ENCODE data around the gene EFCAB3.
A peak's percentile ranks its signal among the peaks of the same experiment; 100 is the strongest.
"Not testable (repeated sequence)": the region's sequence is repeated elsewhere in the genome, so short reads cannot be mapped to it uniquely, and the experiment has no call there.

The EFCAB3 gene

GRCh38 chr17:62441181-62441580 is 60.8 kb downstream of the EFCAB3 start:
- H3K27me3 Mint-ChIP-seq; ATAC-seq (ENCODE audit: low read depth); H3K9me3 Mint-ChIP-seq; H3K4me1 Mint-ChIP-seq; H3K27ac Mint-ChIP-seq; DNase-seq (ENCODE audit: low spot score in 2 of 2); H3K4me3 Mint-ChIP-seq: not testable (repeated sequence)
- peaks cover 11% of the 10 kb centered on the region for H3K36me3 Mint-ChIP-seq

GRCh38 chr17:62444063-62444462 is 63.7 kb downstream of the EFCAB3 start:
- no peaks in the 10 kb centered on the region for H3K4me1 Mint-ChIP-seq
- H3K9me3 Mint-ChIP-seq, result no peaks in the 10 kb centered on the region
- no peaks in the 10 kb centered on the region for H3K27me3 Mint-ChIP-seq
- peaks cover 21% of the 10 kb centered on the region for H3K36me3 Mint-ChIP-seq
- ATAC-seq (ENCODE audit: low read depth), result no peak
- DNase-seq (ENCODE audit: low spot score in 2 of 2), result no peak
- no peak overlapping the region for H3K27ac Mint-ChIP-seq
- H3K4me3 Mint-ChIP-seq, result no peak overlapping the region

DNA sequence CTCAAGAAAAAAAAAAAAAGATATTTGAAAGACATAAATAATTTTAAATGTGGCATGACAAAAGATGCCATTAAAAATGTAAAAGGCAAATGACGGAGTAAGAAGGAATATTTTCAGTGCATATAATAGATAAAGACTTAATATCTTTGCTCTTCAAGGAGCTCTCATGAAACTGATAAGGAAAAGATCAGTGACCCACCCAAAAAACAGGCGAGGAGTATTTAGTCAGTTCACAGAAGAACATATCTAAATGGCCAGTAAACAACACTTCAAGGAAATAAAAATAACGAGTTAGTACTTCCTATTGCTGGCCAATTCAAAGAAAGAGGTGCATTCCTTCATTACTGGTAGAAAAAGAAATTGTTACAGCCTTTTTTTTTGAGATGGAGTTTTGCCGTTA is 65.4 kb downstream of the EFCAB3 start:
- peaks cover 19% of the 10 kb centered on the region for H3K36me3 Mint-ChIP-seq
- not testable (repeated sequence) for H3K4me1 Mint-ChIP-seq, H3K27ac Mint-ChIP-seq

DNA sequence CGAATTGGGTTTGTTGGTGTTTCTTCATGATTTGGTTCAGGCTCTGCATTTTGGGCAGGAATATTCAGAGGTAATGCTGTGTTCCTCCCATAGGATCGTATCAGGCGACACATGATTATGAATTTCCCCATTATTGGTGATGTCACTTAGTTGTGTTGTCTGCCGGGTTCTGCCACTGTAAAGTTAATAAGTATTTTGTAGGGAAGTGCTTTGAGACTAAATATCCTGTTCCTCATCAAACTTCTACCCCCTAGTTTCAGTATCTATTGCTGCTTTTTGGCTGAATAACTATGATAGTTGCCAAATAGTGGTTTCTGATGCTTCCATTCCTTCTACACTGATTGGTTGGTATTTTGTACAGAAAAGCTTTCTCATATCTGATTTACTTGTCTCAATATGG is 71.8 kb downstream of the EFCAB3 start:
- H3K4me3 Mint-ChIP-seq, result peak overlapping the region; percentile 63
- not testable (repeated sequence) for H3K27me3 Mint-ChIP-seq, H3K9me3 Mint-ChIP-seq
- ATAC-seq (ENCODE audit: low read depth) (peak; percentile 75), DNase-seq (ENCODE audit: low spot score in 2 of 2) (peak in 1 of 2 donors; percentile 15)
- peaks cover 11% of the 10 kb centered on the region for H3K36me3 Mint-ChIP-seq
- H3K4me1 Mint-ChIP-seq, result peaks cover 20% of the 10 kb centered on the region
- peak overlapping the region; percentile 96 for H3K27ac Mint-ChIP-seq

More for the DNA sequence above, 65.4 kb downstream of the EFCAB3 start:
- DNase-seq (ENCODE audit: low spot score in 2 of 2); ATAC-seq (ENCODE audit: low read depth); H3K4me3 Mint-ChIP-seq; H3K9me3 Mint-ChIP-seq; H3K27me3 Mint-ChIP-seq: not testable (repeated sequence)

DNA sequence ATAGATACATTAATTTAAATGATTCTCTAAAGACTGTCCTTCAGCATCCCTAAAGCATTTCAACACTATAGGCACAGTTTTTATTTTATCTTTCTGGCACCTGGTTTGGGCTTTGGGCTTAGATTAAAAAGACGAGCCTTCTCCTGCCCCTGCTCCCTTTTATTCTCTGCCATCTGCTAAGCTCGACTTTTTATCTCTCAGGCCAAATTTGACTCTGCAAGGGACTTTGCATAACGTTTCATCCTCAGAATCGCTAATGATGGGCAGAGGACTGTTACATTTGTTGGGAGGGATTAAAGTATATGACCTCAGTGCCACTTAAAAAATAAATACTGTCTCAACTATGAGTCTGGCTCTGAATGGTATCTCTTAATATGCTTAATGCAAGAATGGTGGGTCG is 72.7 kb downstream of the EFCAB3 start:
- H3K4me1 Mint-ChIP-seq, result peaks cover 24% of the 10 kb centered on the region
- not testable (repeated sequence) for H3K9me3 Mint-ChIP-seq; H3K4me3 Mint-ChIP-seq; H3K36me3 Mint-ChIP-seq; H3K27me3 Mint-ChIP-seq; DNase-seq (ENCODE audit: low spot score in 2 of 2); ATAC-seq (ENCODE audit: low read depth)
- peak overlapping the region; percentile 96 for H3K27ac Mint-ChIP-seq

DNA sequence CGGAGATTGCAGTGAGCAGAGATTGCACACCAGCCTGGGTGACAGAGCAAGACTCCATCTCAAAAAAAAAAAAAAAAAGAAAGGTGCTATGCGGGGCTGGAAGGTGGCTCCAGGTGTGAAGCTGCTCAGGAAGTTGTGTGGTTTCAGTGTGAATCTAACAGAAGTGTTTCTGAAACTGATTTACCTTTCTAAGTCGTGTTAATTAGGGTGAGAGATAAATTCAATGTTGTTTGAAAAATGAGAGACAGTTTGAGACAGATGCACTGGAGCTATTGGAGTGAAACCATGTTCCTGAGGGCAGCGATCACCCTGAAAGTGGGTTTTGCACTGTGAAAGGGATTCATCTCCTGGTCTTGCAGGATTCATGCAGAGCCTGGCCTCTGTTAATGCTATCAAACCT is 73.3 kb downstream of the EFCAB3 start:
- H3K9me3 Mint-ChIP-seq; H3K36me3 Mint-ChIP-seq; H3K27me3 Mint-ChIP-seq; DNase-seq (ENCODE audit: low spot score in 2 of 2): not testable (repeated sequence)
- Mint-ChIP-seq H3K4me1 (peaks cover 30% of the 10 kb centered on the region), H3K27ac (peak overlapping the region; percentile 96), H3K4me3 (peak overlapping the region; percentile 74)
- peak; percentile 17 for ATAC-seq (ENCODE audit: low read depth)

DNA sequence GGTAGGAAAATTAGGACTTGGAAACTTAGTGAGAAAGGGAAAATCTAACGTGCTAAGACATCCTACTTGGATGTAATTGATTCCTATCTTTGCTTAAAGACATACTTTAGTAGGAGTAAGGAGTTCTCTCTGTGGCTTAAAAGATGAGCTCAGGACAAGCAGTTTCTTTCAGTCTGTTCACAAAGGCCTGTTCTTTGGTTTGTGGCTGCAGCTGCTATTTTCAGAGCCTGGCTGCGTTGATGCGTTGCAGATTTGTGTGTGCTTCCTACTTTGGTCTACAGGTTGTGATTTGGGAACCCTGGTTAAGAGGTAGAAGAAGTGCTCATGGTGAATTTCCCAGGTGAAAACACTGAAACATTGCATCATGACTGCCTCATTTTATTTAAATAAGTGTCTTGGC is 73.8 kb downstream of the EFCAB3 start:
- H3K27me3 Mint-ChIP-seq; H3K36me3 Mint-ChIP-seq; H3K9me3 Mint-ChIP-seq; DNase-seq (ENCODE audit: low spot score in 2 of 2): not testable (repeated sequence)
- peak; percentile 63 for ATAC-seq (ENCODE audit: low read depth)
- H3K4me1 Mint-ChIP-seq, result peaks cover 32% of the 10 kb centered on the region
- peak overlapping the region; percentile 96 for H3K27ac Mint-ChIP-seq
- H3K4me3 Mint-ChIP-seq, result peak overlapping the region; percentile 74

DNA sequence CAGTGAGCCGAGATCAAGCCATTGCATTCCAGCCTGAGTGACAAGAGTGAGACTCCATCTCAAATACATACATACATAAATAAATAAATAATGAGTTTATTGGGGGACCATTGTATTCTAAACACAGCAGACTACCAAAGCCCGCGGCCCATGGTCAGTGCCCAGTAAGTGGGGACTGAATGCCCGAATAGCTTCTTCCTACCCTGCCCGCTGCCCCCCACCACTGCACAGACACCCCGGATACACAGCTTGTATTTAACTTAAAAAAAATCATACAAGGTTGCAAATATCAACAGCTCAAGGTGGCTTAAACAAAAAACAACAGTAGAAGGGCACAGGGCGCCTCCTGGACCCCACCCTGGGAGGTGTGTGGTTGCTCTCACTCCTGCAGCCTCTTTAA is 75.7 kb downstream of the EFCAB3 start:
- ATAC-seq (ENCODE audit: low read depth) (no peak), DNase-seq (ENCODE audit: low spot score in 2 of 2) (no peak)
- peaks cover 41% of the 10 kb centered on the region for H3K4me1 Mint-ChIP-seq
- H3K36me3 Mint-ChIP-seq, result peaks cover 2% of the 10 kb centered on the region
- H3K9me3 Mint-ChIP-seq, result no peaks in the 10 kb centered on the region
- no peaks in the 10 kb centered on the region for H3K27me3 Mint-ChIP-seq
- no peak overlapping the region for H3K4me3 Mint-ChIP-seq
- H3K27ac Mint-ChIP-seq, result no peak overlapping the region

DNA sequence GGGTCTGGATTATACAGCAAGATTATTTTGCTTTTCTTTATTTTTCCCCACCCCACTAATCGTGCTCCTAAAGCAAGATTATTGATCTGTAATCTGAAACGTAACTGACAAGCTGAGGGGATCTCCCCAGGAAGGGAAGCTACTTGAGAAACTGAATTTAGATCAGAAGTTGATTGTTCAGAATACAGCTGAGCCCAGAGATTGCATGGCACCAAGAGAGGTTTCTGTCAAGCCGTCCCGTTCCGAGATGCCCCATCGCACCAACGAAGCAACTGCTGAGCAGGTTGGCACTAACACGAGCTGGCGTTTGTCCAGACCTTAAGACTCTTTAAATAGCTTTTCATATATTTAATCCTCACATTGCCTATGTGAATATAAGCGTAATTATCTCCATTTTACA is 78.1 kb downstream of the EFCAB3 start:
- H3K36me3 Mint-ChIP-seq; DNase-seq (ENCODE audit: low spot score in 2 of 2); H3K27me3 Mint-ChIP-seq; H3K9me3 Mint-ChIP-seq: not testable (repeated sequence)
- ATAC-seq (ENCODE audit: low read depth), result peak; percentile 42
- Mint-ChIP-seq H3K27ac (peak overlapping the region; percentile 91), H3K4me1 (peaks cover 34% of the 10 kb centered on the region), H3K4me3 (peak overlapping the region; percentile 80)

DNA sequence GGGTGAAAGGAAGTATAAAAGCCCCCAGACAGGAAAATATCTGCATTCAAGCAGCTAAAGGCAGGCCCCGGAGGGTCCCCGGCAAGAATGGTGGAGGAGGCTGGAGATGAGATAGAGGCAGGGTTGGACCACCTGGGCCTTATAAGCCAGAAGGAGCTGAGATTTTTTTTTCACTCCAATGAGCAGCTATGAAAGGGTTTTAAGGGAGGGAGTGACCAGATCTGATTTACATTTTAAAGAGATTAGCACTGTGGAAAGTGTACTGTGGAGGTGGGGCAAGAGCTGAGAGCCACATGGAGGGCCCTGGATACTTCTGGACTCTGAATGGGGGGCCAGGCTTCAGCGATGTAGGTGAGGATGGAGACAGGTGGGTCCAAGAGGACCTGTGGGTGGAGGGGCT is 84.1 kb downstream of the EFCAB3 start:
- not testable (repeated sequence) for H3K27me3 Mint-ChIP-seq; H3K9me3 Mint-ChIP-seq; ATAC-seq (ENCODE audit: low read depth); H3K4me3 Mint-ChIP-seq; H3K36me3 Mint-ChIP-seq; DNase-seq (ENCODE audit: low spot score in 2 of 2)
- Mint-ChIP-seq H3K4me1 (peaks cover 20% of the 10 kb centered on the region), H3K27ac (peak overlapping the region; percentile 45)

DNA sequence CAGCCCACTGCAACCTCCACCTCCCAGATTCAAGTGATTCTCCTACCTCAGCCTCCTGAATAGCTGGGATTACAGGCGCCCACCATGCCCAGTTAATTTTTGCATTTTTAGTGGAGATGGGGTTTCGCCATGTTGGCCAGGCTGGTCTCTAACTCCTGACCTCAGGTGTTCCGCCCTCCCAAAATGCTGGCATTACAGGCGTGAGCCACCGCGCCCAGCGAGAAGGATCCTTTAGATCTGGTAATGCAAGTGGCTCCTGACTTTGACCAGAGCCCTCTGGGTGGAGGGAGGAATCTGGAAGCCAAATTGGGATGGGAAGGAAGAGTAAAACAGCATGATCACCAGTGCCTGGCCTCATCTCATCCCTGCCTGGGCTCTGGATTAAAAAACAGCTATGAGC is 84.9 kb downstream of the EFCAB3 start:
- H3K36me3 Mint-ChIP-seq; H3K27me3 Mint-ChIP-seq; DNase-seq (ENCODE audit: low spot score in 2 of 2); ATAC-seq (ENCODE audit: low read depth); H3K4me3 Mint-ChIP-seq; H3K9me3 Mint-ChIP-seq; H3K27ac Mint-ChIP-seq: not testable (repeated sequence)
- H3K4me1 Mint-ChIP-seq, result peaks cover 16% of the 10 kb centered on the region
